SKM-1 (cell line): Measurements from ENCODE around the gene OTOF.
A peak's percentile ranks its signal among the peaks of the same experiment; 100 is the strongest.

Source experiments
- DNase-seq: peaks from one replicate; lab custom pipeline; 2025; ENCODE audit not compliant: unreplicated experiment; lab: John Stamatoyannopoulos, UW

OTOF gene

GRCh38 chr2:26466662-26467310 is 11.1 kb downstream of the OTOF start:
- DNase-seq = no peak

DNA sequence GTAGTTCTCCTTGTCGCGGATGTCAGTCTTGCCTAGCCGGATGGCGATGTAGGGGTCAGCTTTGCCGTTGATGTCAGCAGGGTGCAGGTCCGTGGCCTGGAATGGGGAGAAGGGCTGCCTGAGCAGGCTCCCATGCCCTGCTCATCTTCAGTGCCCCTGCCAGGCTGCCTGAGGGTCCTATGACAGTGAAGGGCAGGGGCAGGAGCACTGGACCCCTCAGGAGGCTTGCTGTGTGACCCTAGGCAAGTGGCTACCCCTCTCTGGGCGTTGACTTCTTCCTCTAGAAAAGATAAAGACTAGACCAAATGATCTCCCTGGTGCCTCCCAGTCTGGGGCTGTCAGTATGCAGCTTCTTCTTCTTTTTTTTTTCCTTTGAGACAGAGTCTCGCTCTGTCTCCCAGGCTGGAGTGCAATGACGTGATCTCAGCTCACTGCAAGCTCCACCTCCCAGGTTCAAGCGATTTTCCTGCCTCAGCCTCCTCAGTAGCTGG is 11.9 kb downstream of the OTOF start:
- no peak for DNase-seq

DNA sequence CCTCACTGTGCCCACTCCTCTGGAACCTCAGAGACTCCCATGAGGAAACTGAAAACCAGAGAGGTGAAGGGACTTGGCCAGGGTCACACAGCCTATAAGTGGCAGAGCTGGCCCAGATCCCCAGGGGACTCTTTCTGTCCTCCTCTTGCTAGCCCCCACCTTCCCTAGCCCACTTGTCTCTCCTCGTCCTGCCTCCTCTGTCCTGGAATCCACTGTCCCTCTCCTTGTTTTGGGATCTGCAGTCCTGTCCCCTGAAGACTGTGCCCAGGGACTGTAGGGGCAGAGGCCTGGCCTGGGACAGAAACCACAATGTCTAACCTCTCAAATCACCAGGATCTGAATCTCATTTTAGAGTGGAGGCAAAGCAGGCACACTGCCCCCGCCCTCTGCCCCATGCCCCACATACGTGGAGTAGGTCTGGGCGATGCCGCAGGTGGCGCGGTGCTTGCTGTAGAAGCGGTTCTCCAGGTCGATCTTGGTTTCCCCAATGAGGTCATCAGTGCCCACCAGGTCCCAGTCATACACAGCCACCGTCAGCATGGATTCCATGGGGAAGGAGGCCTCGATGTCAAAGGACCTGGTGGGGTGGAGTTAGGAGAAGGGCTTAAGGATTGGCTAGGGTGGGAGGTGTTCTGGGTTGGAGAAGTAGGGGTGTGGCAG is 12.5 kb downstream of the OTOF start:
- DNase-seq = no peak

- DNase-seq = no peak
Observed at GRCh38 chr2:26464390-26465265, 13.3 kb downstream of the OTOF start.

- no peak for DNase-seq
Observed at GRCh38 chr2:26463244-26464192, 14.4 kb downstream of the OTOF start.

GRCh38 chr2:26462511-26463243 is 15.2 kb downstream of the OTOF start:
- peak; percentile 45 for DNase-seq

DNA sequence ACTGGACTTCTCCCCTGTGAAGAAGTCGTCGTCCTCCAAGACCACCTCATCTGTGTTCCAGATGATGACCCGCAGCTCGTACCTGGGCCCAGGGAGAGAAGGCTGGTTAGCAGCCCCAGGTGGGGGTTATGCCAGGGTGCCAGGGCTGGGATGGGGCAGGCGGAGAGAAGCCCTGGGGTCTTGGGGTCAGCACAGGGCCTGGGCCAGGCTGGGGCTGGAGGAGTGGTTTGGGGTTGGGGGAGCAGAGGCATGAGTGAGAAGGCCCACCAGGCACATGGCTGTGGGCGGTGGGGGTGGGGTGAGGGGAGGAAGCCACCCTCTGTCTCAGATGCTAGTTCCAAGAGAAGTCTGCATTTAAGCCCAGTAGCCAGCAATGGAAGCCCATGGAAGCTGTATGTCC is 15.8 kb downstream of the OTOF start:
- DNase-seq = no peak

DNA sequence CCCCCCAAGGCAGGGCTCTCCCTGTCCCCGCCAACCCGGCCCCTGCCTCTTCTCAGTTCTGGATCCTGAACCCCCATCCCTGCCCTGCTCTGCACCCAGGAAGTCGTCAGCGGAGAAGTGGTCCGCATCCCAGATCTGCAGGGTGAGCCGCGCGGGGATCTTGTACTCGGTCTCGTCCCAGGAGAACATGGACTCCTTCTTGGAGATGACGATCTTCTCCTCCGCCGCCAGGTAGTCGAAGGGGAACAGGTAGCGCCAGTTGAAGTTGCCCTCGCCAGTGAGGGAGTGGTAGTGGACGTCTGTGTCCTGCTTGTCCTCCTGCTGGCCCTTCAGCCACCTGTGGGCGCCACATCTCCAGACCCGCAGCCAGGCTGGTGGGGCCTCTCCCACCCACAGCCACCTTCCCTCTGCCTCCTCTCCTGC is 16.3 kb downstream of the OTOF start:
- no peak for DNase-seq

DNA sequence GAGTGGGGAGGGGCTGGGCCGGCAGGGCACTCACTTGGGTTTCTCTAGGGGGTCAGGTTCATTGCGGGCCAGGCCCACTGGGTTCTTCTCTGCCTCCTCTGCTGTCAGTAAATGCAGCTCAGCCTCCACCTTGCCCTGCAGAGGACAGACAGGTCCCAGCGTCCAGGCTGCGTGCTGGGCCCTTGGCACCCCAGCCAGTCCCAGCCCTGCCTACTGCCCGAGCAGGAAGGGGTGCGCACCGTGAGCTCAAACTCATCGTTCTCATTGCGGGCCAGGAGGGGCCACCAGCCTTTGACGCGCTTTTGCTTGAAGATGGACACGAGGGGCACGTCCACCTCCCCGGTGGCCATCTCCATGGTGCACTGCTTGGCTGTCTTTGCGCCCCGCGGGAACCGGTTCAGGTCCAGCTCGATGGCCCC is 17.3 kb downstream of the OTOF start:
- DNase-seq = no peak

DNA sequence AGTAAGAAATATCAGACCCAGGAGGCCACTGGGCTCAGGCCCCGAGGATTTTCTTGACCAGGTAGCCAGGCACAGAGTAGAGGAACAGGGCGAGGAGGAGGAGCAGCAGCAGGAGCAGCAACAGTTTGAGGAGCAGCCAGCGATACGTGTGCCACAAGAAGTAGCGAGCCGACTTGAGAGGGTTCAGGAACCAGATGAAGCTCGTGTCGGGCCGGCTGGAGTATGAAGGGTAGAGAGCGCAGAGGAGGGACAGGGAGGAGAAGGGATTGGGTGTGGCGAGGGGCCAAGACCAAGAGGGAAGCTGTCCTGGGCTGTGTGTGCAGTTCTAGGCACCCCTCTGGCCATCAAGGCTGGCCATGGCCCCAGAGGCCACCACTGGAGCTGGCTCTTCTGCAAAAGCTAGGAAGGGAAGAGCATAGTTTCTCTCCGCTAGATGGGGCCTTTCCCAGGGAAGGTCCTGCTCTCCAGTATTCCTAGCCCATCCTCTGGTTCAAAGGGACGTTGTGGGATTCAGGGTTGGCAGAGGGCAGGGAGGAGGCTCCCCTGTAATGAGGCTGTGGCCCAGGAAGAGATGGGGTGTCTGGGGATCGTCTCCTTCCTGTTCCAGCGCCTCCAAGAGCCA is 17.8 kb downstream of the OTOF start:
- DNase-seq = no peak

- DNase-seq = no peak
Observed at GRCh38 chr2:26458365-26459042, 19.4 kb downstream of the OTOF start.

DNA sequence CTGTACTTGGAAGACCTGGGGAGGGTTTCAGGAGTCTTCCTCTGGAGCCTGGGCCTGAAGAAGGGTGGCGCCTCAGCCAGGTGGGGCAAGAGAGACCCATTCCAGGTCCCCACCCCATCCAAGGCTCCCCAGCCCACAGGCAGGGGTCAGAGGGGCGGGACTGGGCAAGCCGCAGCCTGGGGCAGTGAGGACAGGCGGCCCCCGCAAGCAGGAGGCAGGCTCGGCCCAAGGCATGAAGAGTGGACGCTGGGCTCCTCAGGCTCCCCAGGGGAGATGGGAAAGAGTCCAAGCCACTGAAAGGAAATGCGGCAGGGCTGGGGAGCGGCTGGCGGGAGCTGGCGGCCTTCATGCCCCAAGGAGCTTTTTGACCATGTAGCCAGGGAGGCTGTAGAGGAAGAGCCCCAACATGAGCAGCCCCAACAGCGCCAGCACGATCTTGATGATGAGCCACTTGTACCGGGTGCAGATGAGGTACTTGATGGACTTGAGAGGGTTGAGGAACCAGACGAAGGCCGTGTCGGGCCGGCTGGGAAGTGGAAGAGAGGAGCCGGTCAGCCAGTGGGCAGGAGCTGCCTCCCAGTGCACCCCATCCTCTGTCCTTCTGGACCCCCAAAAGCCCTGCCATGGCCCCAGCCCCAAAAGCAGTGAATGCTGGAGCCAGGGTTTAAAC is 20.1 kb downstream of the OTOF start:
- no peak for DNase-seq

DNA sequence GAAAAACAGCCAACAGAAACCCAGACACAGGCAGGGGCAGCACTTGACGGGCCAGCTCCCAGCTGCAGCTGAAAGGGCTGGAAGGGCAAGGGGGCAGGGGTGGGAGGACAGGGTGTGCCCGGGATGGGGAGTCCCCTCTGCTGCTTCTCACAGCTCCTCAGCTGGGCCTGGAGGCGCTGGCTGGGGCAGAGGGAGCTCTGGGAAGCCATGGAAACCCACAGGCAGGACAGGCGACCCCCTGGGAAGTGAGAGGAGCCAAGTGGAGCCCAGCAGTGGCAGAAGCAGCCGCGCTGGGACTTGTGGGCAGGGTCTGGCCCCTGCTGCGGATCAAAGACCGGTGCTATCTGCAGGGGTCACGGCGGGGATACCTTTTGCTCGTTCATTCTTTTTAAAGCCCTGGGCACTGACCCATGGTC is 20.7 kb downstream of the OTOF start:
- no peak for DNase-seq

DNA sequence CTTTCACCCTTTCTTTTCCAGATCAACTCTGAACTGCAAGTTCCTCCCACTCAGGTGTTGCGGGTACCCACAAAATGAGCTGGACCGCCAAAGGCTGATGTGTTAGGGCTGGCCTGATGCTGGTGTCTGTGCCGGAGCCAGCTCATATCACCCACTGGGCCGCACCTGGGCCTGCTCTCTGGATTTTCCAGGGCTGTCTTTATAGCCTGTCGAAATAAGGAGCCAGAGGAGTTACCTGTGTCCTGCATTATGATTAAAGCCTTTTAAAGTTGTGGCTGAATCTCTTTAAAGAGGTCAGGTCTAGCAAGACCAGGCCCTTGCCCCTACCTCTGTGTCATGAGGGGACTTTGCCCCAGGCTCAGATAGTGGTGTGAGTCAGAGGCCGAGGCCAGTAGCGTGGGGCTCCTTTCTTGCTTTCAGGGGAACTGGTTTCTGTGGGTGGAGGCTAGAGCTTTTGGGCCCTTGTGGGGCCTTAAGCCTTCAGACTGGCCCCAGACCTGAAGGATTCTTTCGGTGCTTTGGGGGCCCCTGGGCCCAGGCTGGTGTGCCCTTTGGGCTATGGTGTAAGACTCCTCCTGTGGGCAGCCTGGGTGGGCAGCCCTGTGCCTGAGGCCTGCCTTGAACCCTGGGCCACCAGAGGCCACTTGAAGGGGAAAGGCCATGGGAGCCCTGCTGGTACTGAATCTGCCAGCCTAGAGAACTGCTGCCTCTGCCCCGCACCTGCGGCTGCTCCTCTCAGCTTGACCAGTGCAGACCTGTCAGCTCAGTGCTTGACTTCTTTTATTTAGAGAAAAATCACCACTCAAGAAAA is 21.3 kb downstream of the OTOF start:
- DNase-seq = no peak

- peak; percentile 34 for DNase-seq
Observed at GRCh38 chr2:26455670-26456439, 22.1 kb downstream of the OTOF start.

DNA sequence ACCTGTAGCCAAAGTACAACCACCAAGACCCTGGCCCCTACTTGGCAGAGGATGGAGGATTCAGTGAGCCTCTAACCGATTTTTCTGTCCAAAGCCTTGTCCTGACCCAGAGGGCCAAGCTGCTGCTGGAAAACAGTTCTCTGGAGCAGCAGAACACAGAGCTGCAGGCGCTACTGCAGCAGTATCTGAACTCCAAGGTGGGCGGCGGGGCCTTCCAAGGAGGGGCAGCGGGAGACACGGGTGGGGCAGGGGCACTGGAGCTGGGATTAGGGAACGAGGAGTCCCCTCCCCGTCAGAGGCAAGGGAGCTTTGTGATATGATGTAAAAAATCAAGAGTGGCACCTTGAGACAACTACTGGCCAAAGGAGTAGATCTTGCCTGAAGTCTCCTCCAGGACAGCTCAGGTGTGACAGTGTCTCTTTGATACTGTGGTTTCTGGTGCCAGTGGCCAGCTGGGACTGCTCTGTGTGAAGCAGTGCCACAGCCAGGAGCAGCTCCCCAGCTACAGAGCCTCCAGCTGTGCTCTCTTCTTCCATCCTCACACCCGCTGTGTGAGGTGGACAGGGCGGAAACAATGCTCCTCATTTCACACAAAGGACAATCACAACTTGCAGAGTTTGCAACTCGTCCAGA is 22.8 kb downstream of the OTOF start:
- no peak for DNase-seq
